Eye (tissue), 1 donor: ENCODE measurements around the gene FOXF1.

Experiments used
- DNase-seq: peaks from one replicate; pipeline ENCODE4 v3.0.0-alpha.2; 2015

Gene FOXF1

GRCh38 chr16:86534779-86535615 is 24.7 kb downstream of the FOXF1 start:
- DNase-seq = no peak

GRCh38 chr16:86536621-86537020 is 26.3 kb downstream of the FOXF1 start:
- no peak for DNase-seq

GRCh38 chr16:86537486-86537885 is 27.2 kb downstream of the FOXF1 start:
- no peak for DNase-seq

- DNase-seq = no peak
These were observed 28.0 kb downstream of the FOXF1 start for GRCh38 chr16:86538196-86538780.

GRCh38 chr16:86540894-86541293 is 30.6 kb downstream of the FOXF1 start:
- no peak for DNase-seq

- DNase-seq = no peak
These were observed 31.2 kb downstream of the FOXF1 start for GRCh38 chr16:86541560-86541959.

- peak; percentile 57 for DNase-seq
These were observed 32.7 kb downstream of the FOXF1 start for GRCh38 chr16:86542756-86543750.

- DNase-seq = no peak
These were observed 35.2 kb downstream of the FOXF1 start for GRCh38 chr16:86545481-86545880.

- DNase-seq = no peak
These were observed 35.8 kb downstream of the FOXF1 start for GRCh38 chr16:86545954-86546637.

GRCh38 chr16:86546638-86547013 is 36.3 kb downstream of the FOXF1 start:
- DNase-seq = no peak

- DNase-seq = no peak
These were observed 37.0 kb downstream of the FOXF1 start for GRCh38 chr16:86547286-86547685.

GRCh38 chr16:86549076-86549892 is 39.0 kb downstream of the FOXF1 start:
- DNase-seq = no peak

- no peak for DNase-seq
These were observed 39.5 kb downstream of the FOXF1 start for GRCh38 chr16:86549893-86550190.

GRCh38 chr16:86550281-86550680 is 40.0 kb downstream of the FOXF1 start:
- no peak for DNase-seq

GRCh38 chr16:86553356-86553755 is 43.0 kb downstream of the FOXF1 start:
- DNase-seq = no peak

- DNase-seq = no peak
These were observed 44.2 kb downstream of the FOXF1 start for GRCh38 chr16:86554599-86554916.

GRCh38 chr16:86554917-86555703 is 44.8 kb downstream of the FOXF1 start, which contains the start of gene MTHFSD:
Gene MTHFSD (minus strand): TSS chr16:86555235. CDS start chr16:86555184, 51 bp downstream.
- peak; percentile 98 for DNase-seq

- DNase-seq = no peak
These were observed 45.4 kb downstream of the FOXF1 start for GRCh38 chr16:86555704-86556075.

- DNase-seq = no peak
These were observed 46.2 kb downstream of the FOXF1 start for GRCh38 chr16:86556576-86556975.

- no peak for DNase-seq
These were observed 47.3 kb downstream of the FOXF1 start for GRCh38 chr16:86557587-86557986.
